Measurements from ENCODE around the gene IL17RA.

DNA sequence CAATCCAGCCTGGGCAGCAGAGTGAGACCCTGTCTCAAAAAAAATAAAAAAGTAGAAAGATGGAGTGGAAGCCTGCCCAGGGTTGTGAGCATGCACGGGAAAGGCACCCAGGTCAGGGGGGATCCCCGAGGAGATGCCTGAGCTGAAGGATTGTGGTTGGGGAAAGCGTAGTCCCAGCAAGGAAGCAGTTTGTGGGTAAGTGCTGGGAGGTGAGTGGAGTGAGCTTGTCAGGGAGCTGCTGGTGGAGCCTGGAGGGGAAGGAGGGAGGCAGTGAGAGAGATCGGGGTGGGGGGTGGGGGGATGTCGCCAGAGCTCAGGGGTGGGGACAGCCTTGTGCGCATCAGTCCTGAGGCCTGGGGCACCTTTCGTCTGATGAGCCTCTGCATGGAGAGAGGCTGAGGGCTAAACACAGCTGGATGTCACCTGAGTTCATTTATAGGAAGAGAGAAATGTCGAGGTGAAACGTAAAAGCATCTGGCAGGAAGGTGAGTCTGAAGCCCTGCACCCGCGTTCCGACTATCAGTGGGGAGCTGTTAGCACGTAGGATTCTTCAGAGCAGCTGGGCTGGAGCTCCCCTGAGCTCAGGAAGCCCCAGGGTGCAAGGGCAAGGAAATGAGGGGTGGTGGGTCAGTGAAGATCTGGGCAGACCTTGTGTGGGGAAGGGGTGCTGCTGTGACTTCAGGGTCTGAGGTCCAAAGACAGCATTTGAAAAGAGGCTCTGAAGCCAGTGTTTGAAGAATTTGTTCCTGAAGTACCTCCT, 26.2 kb downstream of the IL17RA start:
- TF ChIP-seq TAF1 (IDR thresholded peaks at IDR 0.05; ENCODE audit: low read depth, low read length), result no peak
- no peak for TF ChIP-seq POLR2AphosphoS5 (IDR thresholded peaks at IDR 0.05; ENCODE audit: low read depth, low read length)
- no peak for TF ChIP-seq SPI1 (IDR thresholded peaks at IDR 0.05; ENCODE audit: low read depth, low read length)
- no peak for TF ChIP-seq POLR2A (IDR thresholded peaks at IDR 0.05; ENCODE audit: low read depth, low read length)
- no peak for TF ChIP-seq PAX5 (IDR thresholded peaks at IDR 0.05; ENCODE audit: insufficient read depth, low read length, severe bottlenecking)
- TF ChIP-seq POU2F2 (IDR thresholded peaks at IDR 0.05; ENCODE audit: low read depth, low read length), result no peak

Data from GM12891 (cell line).